ENCODE results near the gene HPSE2.
"Not testable (repeated sequence)": the region's sequence is repeated elsewhere in the genome, so short reads cannot be mapped to it uniquely, and the experiment has no call there.

HPSE2 gene

GRCh38 chr10:99005254-99005653 lies 230.4 kb downstream of the HPSE2 start:
- DNase-seq (ENCODE audit: low read depth): no peak

GRCh38 chr10:99004738-99005137 lies 230.9 kb downstream of the HPSE2 start:
- no peak for DNase-seq (ENCODE audit: low read depth)

- DNase-seq (ENCODE audit: low read depth): no peak
Observed at GRCh38 chr10:99002392-99002791, 233.3 kb downstream of the HPSE2 start.

- no peak for DNase-seq (ENCODE audit: low read depth)
Observed at GRCh38 chr10:98997596-98997995, 238.1 kb downstream of the HPSE2 start.

- no peak for DNase-seq (ENCODE audit: low read depth)
Observed at GRCh38 chr10:98994030-98994429, 241.6 kb downstream of the HPSE2 start.

GRCh38 chr10:98983751-98984150 lies 251.9 kb downstream of the HPSE2 start:
- DNase-seq (ENCODE audit: low read depth): not testable (repeated sequence)

- no peak for DNase-seq (ENCODE audit: low read depth)
Observed at GRCh38 chr10:98980353-98980752, 255.3 kb downstream of the HPSE2 start.

- peak; percentile 79 for DNase-seq (ENCODE audit: low read depth)
Observed at GRCh38 chr10:98971464-98971863, 264.2 kb downstream of the HPSE2 start.

GRCh38 chr10:98967601-98968000 lies 268.1 kb downstream of the HPSE2 start:
- DNase-seq (ENCODE audit: low read depth): peak; percentile 36

- peak; percentile 84 for DNase-seq (ENCODE audit: low read depth)
Observed at GRCh38 chr10:98963608-98964007, 272.0 kb downstream of the HPSE2 start.

GRCh38 chr10:98959379-98959778 lies 276.3 kb downstream of the HPSE2 start:
- DNase-seq (ENCODE audit: low read depth): no peak

- peak; percentile 51 for DNase-seq (ENCODE audit: low read depth)
Observed at GRCh38 chr10:98957801-98958200, 277.9 kb downstream of the HPSE2 start.

GRCh38 chr10:98956576-98957260 lies 278.9 kb downstream of the HPSE2 start:
- peak; percentile 83 for DNase-seq (ENCODE audit: low read depth)

GRCh38 chr10:98953251-98953650 lies 282.4 kb downstream of the HPSE2 start:
- no peak for DNase-seq (ENCODE audit: low read depth)

- DNase-seq (ENCODE audit: low read depth): no peak
Observed at GRCh38 chr10:98951269-98952000, 284.2 kb downstream of the HPSE2 start.

GRCh38 chr10:98950106-98950505 lies 285.5 kb downstream of the HPSE2 start:
- peak; percentile 51 for DNase-seq (ENCODE audit: low read depth)

- DNase-seq (ENCODE audit: low read depth): peak; percentile 12
Observed at GRCh38 chr10:98949306-98949705, 286.3 kb downstream of the HPSE2 start.

GRCh38 chr10:98943681-98944080 lies 292.0 kb downstream of the HPSE2 start:
- DNase-seq (ENCODE audit: low read depth): no peak

GRCh38 chr10:98929709-98930108 lies 305.9 kb downstream of the HPSE2 start:
- no peak for DNase-seq (ENCODE audit: low read depth)

- DNase-seq (ENCODE audit: low read depth): no peak
Observed at GRCh38 chr10:98925651-98926050, 310.0 kb downstream of the HPSE2 start.

- DNase-seq (ENCODE audit: low read depth): peak; percentile 57
Observed at GRCh38 chr10:98924526-98924925, 311.1 kb downstream of the HPSE2 start.

- DNase-seq (ENCODE audit: low read depth): no peak
Observed at GRCh38 chr10:98921316-98921715, 314.3 kb downstream of the HPSE2 start.

- DNase-seq (ENCODE audit: low read depth): peak; percentile 82
Observed at GRCh38 chr10:98920807-98921206, 314.8 kb downstream of the HPSE2 start.

- DNase-seq (ENCODE audit: low read depth): no peak
Observed at GRCh38 chr10:98920360-98920759, 315.3 kb downstream of the HPSE2 start.

Data from amniotic epithelial cell (primary cell).